WTC11 (cell line): ENCODE measurements around the gene ARID1A. TPM values are rescaled to one million over a fixed set of nuclear protein-coding genes. Genes with fewer than 3 reads are reported as not detected.

ENCODE experiments used
- ATF3 ChIP-seq: sonication (generic); formaldehyde crosslinking; conservative IDR thresholded peaks from 2 replicates; pipeline ENCODE4 v1.8.1; 2022; ENCODE audit warnings: mild to moderate bottlenecking, missing genetic modification reagents
- CREM ChIP-seq: sonication (generic); formaldehyde crosslinking; IDR thresholded peaks from 2 replicates; pipeline ENCODE4 v1.8.1; 2022; ENCODE audit warnings: mild to moderate bottlenecking, missing genetic modification reagents, moderate library complexity
- E2F4 ChIP-seq: sonication (generic); formaldehyde crosslinking; IDR thresholded peaks from 2 replicates; pipeline ENCODE4 v1.8.1; 2022; ENCODE audit warnings: low read depth, mild to moderate bottlenecking, moderate library complexity, missing genetic modification reagents, borderline replicate concordance
- E2F5 ChIP-seq: sonication (generic); formaldehyde crosslinking; IDR thresholded peaks from 2 replicates; pipeline ENCODE4 v1.8.1; 2022; ENCODE audit warnings: mild to moderate bottlenecking, moderate library complexity, missing genetic modification reagents
- ERG ChIP-seq: fragments of 250-450 bp; sonication (Bioruptor Pico); IDR thresholded peaks from 2 replicates; pipeline ENCODE4 v1.8.0; 2021; ENCODE audit warnings: mild to moderate bottlenecking
- ETV6 ChIP-seq: sonication (generic); formaldehyde crosslinking; IDR thresholded peaks from 2 replicates; pipeline ENCODE4 v1.8.1; 2022; ENCODE audit warnings: mild to moderate bottlenecking, missing genetic modification reagents
- FOXP4 ChIP-seq: sonication (generic); formaldehyde crosslinking; IDR thresholded peaks from 2 replicates; pipeline ENCODE4 v1.8.0; 2022; ENCODE audit warnings: mild to moderate bottlenecking, missing genetic modification reagents
- GRHL2 ChIP-seq: fragments of 250-450 bp; sonication (Bioruptor Pico); IDR thresholded peaks from 2 replicates; pipeline ENCODE4 v1.8.0; 2022; ENCODE audit warnings: mild to moderate bottlenecking, moderate library complexity; ENCODE audit not compliant: insufficient replicate concordance, severe bottlenecking
- JUN ChIP-seq: sonication (generic); formaldehyde crosslinking; IDR thresholded peaks from 2 replicates; pipeline ENCODE4 v1.8.0; 2023; ENCODE audit warnings: mild to moderate bottlenecking, missing genetic modification reagents
- MAX ChIP-seq: sonication (generic); formaldehyde crosslinking; IDR thresholded peaks from 2 replicates; pipeline ENCODE4 v1.8.0; 2022; ENCODE audit warnings: mild to moderate bottlenecking, missing genetic modification reagents
- PRDM15 ChIP-seq: sonication (generic); formaldehyde crosslinking; IDR thresholded peaks from 2 replicates; pipeline ENCODE4 v1.8.0; 2022; ENCODE audit warnings: missing genetic modification reagents
- PRRX2 ChIP-seq: fragments of 250-450 bp; sonication (Bioruptor Pico); IDR thresholded peaks from 2 replicates; pipeline ENCODE4 v1.8.0; 2021; ENCODE audit warnings: mild to moderate bottlenecking
- RELA ChIP-seq: sonication (generic); formaldehyde crosslinking; IDR thresholded peaks from 2 replicates; pipeline ENCODE4 v1.8.1; 2022; ENCODE audit warnings: missing genetic modification reagents, mild to moderate bottlenecking, borderline replicate concordance
- SMAD4 ChIP-seq: sonication (generic); formaldehyde crosslinking; IDR thresholded peaks from 2 replicates; pipeline ENCODE4 v1.8.0; 2022; ENCODE audit warnings: mild to moderate bottlenecking, missing genetic modification reagents
- SOX15 ChIP-seq: fragments of 250-450 bp; sonication (Bioruptor Pico); IDR thresholded peaks from 2 replicates; pipeline ENCODE4 v1.9.0; 2021; ENCODE audit warnings: mild to moderate bottlenecking
- TEAD1 ChIP-seq: sonication (generic); formaldehyde crosslinking; IDR thresholded peaks from 2 replicates; pipeline ENCODE4 v1.8.0; 2022; ENCODE audit warnings: mild to moderate bottlenecking, missing genetic modification reagents
- USF2 ChIP-seq: sonication (generic); formaldehyde crosslinking; IDR thresholded peaks from 2 replicates; pipeline ENCODE4 v1.8.1; 2023; ENCODE audit warnings: mild to moderate bottlenecking, missing genetic modification reagents, moderate library complexity
- ZNF317 ChIP-seq: sonication (generic); formaldehyde crosslinking; IDR thresholded peaks from 2 replicates; pipeline ENCODE4 v1.8.1; 2023; ENCODE audit warnings: low read depth, mild to moderate bottlenecking, moderate library complexity, missing genetic modification reagents, borderline replicate concordance
- ZNF416 ChIP-seq: fragments of 250-450 bp; sonication (Bioruptor Pico); IDR thresholded peaks from 2 replicates; pipeline ENCODE4 v1.9.0; 2021; ENCODE audit warnings: mild to moderate bottlenecking, inconsistent platforms
- ZNF532 ChIP-seq: fragments of 250-450 bp; sonication (Bioruptor Pico); IDR thresholded peaks from 2 replicates; pipeline ENCODE4 v1.9.0; 2021; ENCODE audit warnings: mild to moderate bottlenecking, borderline replicate concordance
- total RNA-seq: library from RNA; stranded (reverse); gene quantifications from 3 replicates; pipeline ENCODE4 v1.2.3, GENCODE V29; 2021

ARID1A gene
- total RNA-seq, 1 experiment from 2014 or later = 98.0 TPM

GRCh38 chr1:26695356-26696118, at the start of gene ARID1A (continued):
- 0 out of 2 replicates have a peak, but pooled peaks have one; percentile 60 for TF ChIP-seq RELA (CRISPR knock-in tag)
- TF ChIP-seq PRRX2 (CRISPR knock-in tag) = no peak
- no peak for TF ChIP-seq USF2 (CRISPR knock-in tag)
- peak; percentile 72; the same call in 1 of the 2 replicates for TF ChIP-seq ZNF416 (CRISPR knock-in tag)
- peak; percentile 70; the same call in 1 of the 2 replicates for TF ChIP-seq TEAD1 (CRISPR knock-in tag)
- 0 out of 2 replicates have a peak, but pooled peaks have one; percentile 67 for TF ChIP-seq SMAD4 (CRISPR knock-in tag)
- TF ChIP-seq ZNF317 = no peak
- TF ChIP-seq FOXP4 (CRISPR knock-in tag) = peak; percentile 68
- TF ChIP-seq ETV6 (CRISPR knock-in tag) = peak; percentile 56; the same call in 1 of the 2 replicates
- TF ChIP-seq GRHL2 (CRISPR knock-in tag) = no peak
- peak; percentile 57; the same call in 1 of the 2 replicates for TF ChIP-seq E2F5 (CRISPR knock-in tag)
- TF ChIP-seq PRDM15 = peak; percentile 100
- TF ChIP-seq E2F4 (CRISPR knock-in tag) = no peak
- TF ChIP-seq CREM (CRISPR knock-in tag) = peak; percentile 78; the same call in 1 of the 2 replicates
- no peak for TF ChIP-seq ZNF532 (CRISPR knock-in tag)
- peak; percentile 87 for TF ChIP-seq MAX (CRISPR knock-in tag)
- no peak for TF ChIP-seq ERG (CRISPR knock-in tag)
- TF ChIP-seq ATF3 = no peak
- no peak for TF ChIP-seq SOX15 (CRISPR knock-in tag)
- no peak; the same call in 1 of the 2 replicates for TF ChIP-seq JUN (CRISPR knock-in tag)
